ENCODE measurements around the gene PSMD10. TPM values are rescaled to one million over a fixed set of nuclear protein-coding genes. Genes with fewer than 3 reads are reported as not detected.

The PSMD10 gene
- total RNA-seq (10 to 100 TPM; 20.3 to 21.9 TPM), polyA plus RNA-seq (10 to 100 TPM; 17.7 to 17.8 TPM)

- under 1% methylated on average over 47 of the region's 47 CpGs for WGBS
Measured at GRCh38 chrX:108091264-108091877, at the start of gene PSMD10, which contains the start of gene ATG4A. PSMD10 (minus strand) TSS chrX:108091542; CDS start chrX:108091520, 22 bp downstream. ATG4A (plus strand) TSS chrX:108091778; CDS start chrX:108091827, 49 bp downstream.

More at GRCh38 chrX:108091264-108091877, at the start of gene PSMD10, which contains the start of gene ATG4A:
- Histone ChIP-seq H3K27me3 (ENCODE audit: control insufficient read depth in 4 of 4, insufficient read depth in 4 of 4, low read length in 3 of 4) (no peaks in the 10 kb centered on the region), H3K9me3 (ENCODE audit: control insufficient read depth in 4 of 4, low read length in 3 of 4) (no peaks in the 10 kb centered on the region), H3K27ac (ENCODE audit: low read depth in 1 of 2, low read length in 2 of 2) (peak within 1 kb of the TSS; percentile 69 to 88), H3K4me3 (ENCODE audit: low read depth in 1 of 3, low read length in 3 of 3) (peak within 1 kb of the TSS; percentile 65 to 93 (median 69)), H3K9ac (ENCODE audit: low read depth in 1 of 2, low read length in 2 of 2) (peak within 1 kb of the TSS; percentile 64 to 93), H3K4me1 (ENCODE audit: control insufficient read depth in 4 of 4, insufficient read depth in 4 of 4, low read length in 3 of 4) (peaks cover 0 to 4% (median 2%) of the 10 kb centered on the region in 4 donors), H3K36me3 (ENCODE audit: control insufficient read depth in 4 of 4, insufficient read depth in 3 of 4, low read depth in 1 of 4, low read length in 3 of 4) (peaks cover 0 to 5% (median 2%) of the 10 kb centered on the region in 4 donors)
- TF ChIP-seq RAD21 (IDR thresholded peaks at IDR 0.05), result no peak
- TF ChIP-seq YY1 (IDR thresholded peaks at IDR 0.05), result peak; percentile 85
- peak; percentile 37 to 85 for TF ChIP-seq GABPA (IDR thresholded peaks at IDR 0.05 in 1 of 2, conservative IDR thresholded peaks at IDR 0.05 in 1 of 2)
- TF ChIP-seq JUND (IDR thresholded peaks at IDR 0.05), result peak in 1 of 2 donors; percentile 35
- peak; percentile 96 for TF ChIP-seq ZBTB33 (IDR thresholded peaks at IDR 0.05)
- peak; percentile 70 for TF ChIP-seq SP1 (IDR thresholded peaks at IDR 0.05)
- TF ChIP-seq FOXA2 (IDR thresholded peaks at IDR 0.05), result no peak
- TF ChIP-seq NR2F2 (IDR thresholded peaks at IDR 0.05), result peak; percentile 22
- TF ChIP-seq TAF1 (conservative IDR thresholded peaks at IDR 0.05), result no peak
- TF ChIP-seq HNF4A (conservative IDR thresholded peaks at IDR 0.05), result no peak
- TF ChIP-seq RXRA (IDR thresholded peaks at IDR 0.05), result peak; percentile 21 to 32
- no peak for TF ChIP-seq ATF3 (IDR thresholded peaks at IDR 0.05)
- no peak for TF ChIP-seq HNF4G (IDR thresholded peaks at IDR 0.05)
- TF ChIP-seq REST (IDR thresholded peaks at IDR 0.05), result peak; percentile 41
- TF ChIP-seq FOXA1 (IDR thresholded peaks at IDR 0.05), result no peak
- peak in 1 of 2 donors; percentile 17 for TF ChIP-seq EGR1 (IDR thresholded peaks at IDR 0.05; ENCODE audit: low read depth in 2 of 2)
- peak; percentile 28 for TF ChIP-seq MAX (IDR thresholded peaks at IDR 0.05)
- no peak for TF ChIP-seq CTCF (IDR thresholded peaks at IDR 0.05; ENCODE audit: low read depth, low read length, missing input control)
- peak; percentile 85 for DNase-seq (ENCODE audit: low spot score)

Data from liver (tissue), 9 donors.